LNCaP clone FGC (cell line): ENCODE results near the gene PPARG.
"Not testable (repeated sequence)": the region's sequence is repeated elsewhere in the genome, so short reads cannot be mapped to it uniquely, and the experiment has no call there.

Source experiments
- DNase-seq: peaks from one replicate; pipeline ENCODE4 v3.0.0-alpha.2; 2011; ENCODE audit warnings: low read depth
- H3K4me3 ChIP-seq: 2 replicates; pipeline ENCODE4 v1.5.1; 2011; ENCODE audit warnings: mild to moderate bottlenecking, low read depth, low read length, control low read depth
- CTCF ChIP-seq: IDR thresholded peaks from 2 replicates; pipeline ENCODE4 v1.5.1; 2012; ENCODE audit warnings: mild to moderate bottlenecking; ENCODE audit not compliant: control insufficient read depth, insufficient read depth; ENCODE audit errors: extremely low read depth

The PPARG gene

GRCh38 chr3:12465836-12466225, 177.0 kb downstream of the PPARG start:
- H3K4me3 ChIP-seq: no peak overlapping the region
- no peak for TF ChIP-seq CTCF
- no peak for DNase-seq

- no peak for TF ChIP-seq CTCF
- DNase-seq: no peak
- no peak overlapping the region for H3K4me3 ChIP-seq
These were observed 178.9 kb downstream of the PPARG start for GRCh38 chr3:12467746-12468145.

- no peak for DNase-seq
- no peak overlapping the region for H3K4me3 ChIP-seq
- no peak for TF ChIP-seq CTCF
These were observed 179.4 kb downstream of the PPARG start for GRCh38 chr3:12468276-12468675.

GRCh38 chr3:12468757-12469156, 179.9 kb downstream of the PPARG start:
- DNase-seq: no peak
- no peak overlapping the region for H3K4me3 ChIP-seq
- TF ChIP-seq CTCF: no peak

- not testable (repeated sequence) for DNase-seq, H3K4me3 ChIP-seq
These were observed 180.4 kb downstream of the PPARG start for GRCh38 chr3:12469222-12469621.

GRCh38 chr3:12470111-12470510, 181.2 kb downstream of the PPARG start:
- TF ChIP-seq CTCF: no peak
- H3K4me3 ChIP-seq: no peak overlapping the region
- DNase-seq: no peak

- H3K4me3 ChIP-seq: no peak overlapping the region
- no peak for DNase-seq
- TF ChIP-seq CTCF: no peak
These were observed 181.8 kb downstream of the PPARG start for GRCh38 chr3:12470680-12471079.

- H3K4me3 ChIP-seq: no peak overlapping the region
- TF ChIP-seq CTCF: no peak
These were observed 182.4 kb downstream of the PPARG start for GRCh38 chr3:12471241-12471640.

More at GRCh38 chr3:12471241-12471640, 182.4 kb downstream of the PPARG start:
- no peak for DNase-seq
